Nephron (organoid): ENCODE results near the gene SLC9A3.

Experiments
- H3K27ac Mint-ChIP-seq, 3 experiments: 2 replicates each; pipeline ENCODE4 v1.8.0; 2020; ENCODE audit warnings: mixed read lengths in 3 of 3, mild to moderate bottlenecking in 2 of 3, moderate library complexity in 1 of 3
- H3K27me3 Mint-ChIP-seq: 2 replicates; pipeline ENCODE4 v1.8.0; 2021; ENCODE audit warnings: low read depth, mild to moderate bottlenecking, moderate library complexity, mixed read lengths
- H3K36me3 Mint-ChIP-seq: 2 replicates; pipeline ENCODE4 v1.8.0; 2020; ENCODE audit warnings: low read depth, mixed read lengths
- H3K4me1 Mint-ChIP-seq: 2 replicates; pipeline ENCODE4 v1.8.0; 2020; ENCODE audit warnings: mixed read lengths
- H3K4me3 Mint-ChIP-seq, 3 experiments: 2 replicates each; pipeline ENCODE4 v1.8.0; 2020; ENCODE audit warnings: mild to moderate bottlenecking in 3 of 3, mixed read lengths in 3 of 3, moderate library complexity in 2 of 3
- H3K9me3 Mint-ChIP-seq: 2 replicates; pipeline ENCODE4 v1.8.0; 2020; ENCODE audit warnings: mixed read lengths
- TF ChIP-seq, protein P1 (sequence below), 3 experiments: fragments of 200-600 bp; sonication (generic); IDR thresholded peaks; one replicate each; pipeline ENCODE4 v1.5.0; 2021; ENCODE audit warnings: antibody characterized with exemption in 3 of 3; ENCODE audit not compliant: unreplicated experiment in 3 of 3

SLC9A3 gene

DNA sequence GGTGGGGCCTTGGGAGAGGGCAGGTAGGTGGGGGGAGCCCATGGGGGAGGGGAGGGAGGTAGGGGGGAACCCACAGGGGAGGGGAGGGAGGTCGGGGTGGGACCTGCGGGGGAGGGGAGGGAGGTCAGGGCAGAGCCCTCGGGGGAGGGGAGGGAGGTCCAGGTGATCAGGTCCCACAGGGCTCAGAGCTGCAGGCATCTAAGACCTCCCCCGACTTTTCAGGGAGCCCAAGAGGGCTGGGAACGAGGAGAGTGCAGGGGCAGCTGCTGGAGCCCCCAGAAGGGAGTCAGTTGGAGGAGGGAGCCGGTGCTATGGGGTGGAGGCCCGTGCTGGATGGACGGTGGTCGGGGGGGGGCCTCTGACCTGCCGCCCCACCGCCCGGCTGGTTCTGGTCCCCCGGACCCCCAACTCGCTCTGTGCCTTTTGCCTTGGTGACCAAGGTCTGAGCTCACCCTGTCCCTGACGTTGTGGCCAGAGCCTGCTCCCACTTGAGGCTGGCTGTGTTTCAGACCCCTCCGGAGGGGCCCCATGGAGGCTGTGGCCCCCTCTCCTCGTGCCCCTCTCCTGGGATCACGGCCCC lies 31.8 kb downstream of the SLC9A3 start:
- TF ChIP-seq, protein P1, sequence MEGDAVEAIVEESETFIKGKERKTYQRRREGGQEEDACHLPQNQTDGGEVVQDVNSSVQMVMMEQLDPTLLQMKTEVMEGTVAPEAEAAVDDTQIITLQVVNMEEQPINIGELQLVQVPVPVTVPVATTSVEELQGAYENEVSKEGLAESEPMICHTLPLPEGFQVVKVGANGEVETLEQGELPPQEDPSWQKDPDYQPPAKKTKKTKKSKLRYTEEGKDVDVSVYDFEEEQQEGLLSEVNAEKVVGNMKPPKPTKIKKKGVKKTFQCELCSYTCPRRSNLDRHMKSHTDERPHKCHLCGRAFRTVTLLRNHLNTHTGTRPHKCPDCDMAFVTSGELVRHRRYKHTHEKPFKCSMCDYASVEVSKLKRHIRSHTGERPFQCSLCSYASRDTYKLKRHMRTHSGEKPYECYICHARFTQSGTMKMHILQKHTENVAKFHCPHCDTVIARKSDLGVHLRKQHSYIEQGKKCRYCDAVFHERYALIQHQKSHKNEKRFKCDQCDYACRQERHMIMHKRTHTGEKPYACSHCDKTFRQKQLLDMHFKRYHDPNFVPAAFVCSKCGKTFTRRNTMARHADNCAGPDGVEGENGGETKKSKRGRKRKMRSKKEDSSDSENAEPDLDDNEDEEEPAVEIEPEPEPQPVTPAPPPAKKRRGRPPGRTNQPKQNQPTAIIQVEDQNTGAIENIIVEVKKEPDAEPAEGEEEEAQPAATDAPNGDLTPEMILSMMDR (IDR thresholded peaks at IDR 0.05; ENCODE audit: unreplicated experiment in 3 of 3), result no peak
- Mint-ChIP-seq H3K4me1 (peaks cover 9% of the 10 kb centered on the region), H3K27ac (no peak overlapping the region), H3K4me3 (no peak overlapping the region), H3K36me3 (no peaks in the 10 kb centered on the region), H3K9me3 (no peaks in the 10 kb centered on the region), H3K27me3 (peaks cover 75% of the 10 kb centered on the region)

- Mint-ChIP-seq H3K27ac (no peak overlapping the region), H3K27me3 (peaks cover 69% of the 10 kb centered on the region), H3K36me3 (no peaks in the 10 kb centered on the region), H3K9me3 (no peaks in the 10 kb centered on the region), H3K4me1 (peaks cover 9% of the 10 kb centered on the region), H3K4me3 (no peak overlapping the region)
- TF ChIP-seq, protein P1 (IDR thresholded peaks at IDR 0.05; ENCODE audit: unreplicated experiment in 3 of 3), result no peak
These were observed 32.4 kb downstream of the SLC9A3 start for GRCh38 chr5:491856-492155.

GRCh38 chr5:491119-491855 lies 33.0 kb downstream of the SLC9A3 start:
- H3K27me3 Mint-ChIP-seq, result peaks cover 64% of the 10 kb centered on the region
- peaks cover 5% of the 10 kb centered on the region for H3K4me1 Mint-ChIP-seq
- TF ChIP-seq, protein P1 (IDR thresholded peaks at IDR 0.05; ENCODE audit: unreplicated experiment in 3 of 3), result no peak
- no peaks in the 10 kb centered on the region for H3K36me3 Mint-ChIP-seq
- H3K9me3 Mint-ChIP-seq, result no peaks in the 10 kb centered on the region
- H3K27ac Mint-ChIP-seq, result no peak overlapping the region
- H3K4me3 Mint-ChIP-seq, result no peak overlapping the region

DNA sequence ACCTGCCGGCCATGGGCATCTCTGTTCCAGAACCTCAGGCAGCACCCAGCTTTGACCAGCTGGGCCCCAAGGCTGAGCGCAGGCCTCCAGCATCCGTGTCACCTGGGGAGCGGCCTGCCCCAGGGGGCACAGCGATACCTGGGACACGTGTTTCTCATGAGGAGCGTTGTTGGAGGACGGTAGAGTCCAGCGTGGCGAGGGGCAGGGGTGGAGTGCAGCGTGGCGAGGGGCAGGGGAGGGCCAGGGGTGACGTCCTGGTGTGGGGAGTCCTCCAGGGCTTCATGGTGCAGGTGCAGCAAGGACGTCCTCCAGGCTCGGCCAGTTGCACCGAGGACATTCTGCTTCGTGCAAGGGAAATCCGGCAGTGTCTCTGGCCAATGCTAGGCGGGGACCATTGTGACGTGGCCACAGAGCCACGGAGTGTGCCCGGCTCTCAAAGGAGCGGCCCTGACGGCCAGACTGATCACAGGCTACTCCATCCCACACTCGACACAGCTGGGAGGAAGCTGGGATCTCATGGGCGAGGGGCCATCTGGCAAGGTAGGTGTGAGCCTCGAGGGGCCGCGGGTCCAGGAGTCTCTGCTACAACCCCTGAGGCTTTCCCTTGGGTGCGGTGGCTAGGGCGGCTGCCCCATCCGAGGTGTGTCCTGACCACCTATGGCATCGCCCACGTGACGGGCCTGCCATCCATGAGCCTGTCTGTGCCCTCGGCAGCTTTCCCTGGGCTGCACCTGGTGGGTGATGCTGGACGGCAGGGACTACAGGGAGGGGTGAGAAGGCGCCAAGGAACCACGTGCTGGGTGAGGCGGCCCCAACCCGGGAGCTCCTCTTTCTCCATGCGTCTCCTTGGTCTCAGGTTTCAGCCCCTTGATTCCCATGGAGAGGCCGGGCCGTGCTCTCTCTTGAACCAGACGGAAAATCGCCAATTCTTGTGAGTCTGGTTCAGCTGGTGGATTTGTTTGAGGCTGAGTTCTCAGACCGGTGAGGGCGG lies 33.8 kb downstream of the SLC9A3 start:
- H3K9me3 Mint-ChIP-seq, result no peaks in the 10 kb centered on the region
- no peak overlapping the region for H3K4me3 Mint-ChIP-seq
- H3K4me1 Mint-ChIP-seq, result no peaks in the 10 kb centered on the region
- TF ChIP-seq, protein P1 (IDR thresholded peaks at IDR 0.05; ENCODE audit: unreplicated experiment in 3 of 3), result no peak
- peaks cover 57% of the 10 kb centered on the region for H3K27me3 Mint-ChIP-seq
- H3K36me3 Mint-ChIP-seq, result no peaks in the 10 kb centered on the region
- no peak overlapping the region for H3K27ac Mint-ChIP-seq

DNA sequence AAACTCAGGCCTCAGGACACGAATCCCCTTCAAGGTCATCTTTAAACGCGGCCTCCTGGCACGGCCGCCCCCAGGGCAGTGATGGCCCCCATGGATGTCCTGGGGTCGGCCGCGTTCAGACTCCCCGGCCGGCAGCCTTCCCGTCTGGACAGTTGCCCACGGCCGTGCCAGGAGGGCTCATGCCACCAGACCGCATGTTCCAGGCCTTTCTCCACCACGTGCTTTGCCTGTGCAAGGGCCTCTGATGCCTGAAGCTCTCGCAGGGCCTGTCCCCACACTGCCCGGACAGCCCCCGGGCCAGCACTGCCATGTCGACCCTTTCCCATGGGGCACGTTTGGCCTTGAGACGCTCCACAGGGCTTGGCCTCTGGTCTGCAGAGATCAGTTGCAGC lies 34.6 kb downstream of the SLC9A3 start:
- H3K4me3 Mint-ChIP-seq, result no peak overlapping the region
- H3K9me3 Mint-ChIP-seq, result no peaks in the 10 kb centered on the region
- H3K27me3 Mint-ChIP-seq, result peaks cover 51% of the 10 kb centered on the region
- no peaks in the 10 kb centered on the region for H3K4me1 Mint-ChIP-seq
- no peak overlapping the region for H3K27ac Mint-ChIP-seq
- TF ChIP-seq, protein P1 (IDR thresholded peaks at IDR 0.05; ENCODE audit: unreplicated experiment in 3 of 3), result no peak
- no peaks in the 10 kb centered on the region for H3K36me3 Mint-ChIP-seq
